Measurements from ENCODE around the gene STMN3.

DNA sequence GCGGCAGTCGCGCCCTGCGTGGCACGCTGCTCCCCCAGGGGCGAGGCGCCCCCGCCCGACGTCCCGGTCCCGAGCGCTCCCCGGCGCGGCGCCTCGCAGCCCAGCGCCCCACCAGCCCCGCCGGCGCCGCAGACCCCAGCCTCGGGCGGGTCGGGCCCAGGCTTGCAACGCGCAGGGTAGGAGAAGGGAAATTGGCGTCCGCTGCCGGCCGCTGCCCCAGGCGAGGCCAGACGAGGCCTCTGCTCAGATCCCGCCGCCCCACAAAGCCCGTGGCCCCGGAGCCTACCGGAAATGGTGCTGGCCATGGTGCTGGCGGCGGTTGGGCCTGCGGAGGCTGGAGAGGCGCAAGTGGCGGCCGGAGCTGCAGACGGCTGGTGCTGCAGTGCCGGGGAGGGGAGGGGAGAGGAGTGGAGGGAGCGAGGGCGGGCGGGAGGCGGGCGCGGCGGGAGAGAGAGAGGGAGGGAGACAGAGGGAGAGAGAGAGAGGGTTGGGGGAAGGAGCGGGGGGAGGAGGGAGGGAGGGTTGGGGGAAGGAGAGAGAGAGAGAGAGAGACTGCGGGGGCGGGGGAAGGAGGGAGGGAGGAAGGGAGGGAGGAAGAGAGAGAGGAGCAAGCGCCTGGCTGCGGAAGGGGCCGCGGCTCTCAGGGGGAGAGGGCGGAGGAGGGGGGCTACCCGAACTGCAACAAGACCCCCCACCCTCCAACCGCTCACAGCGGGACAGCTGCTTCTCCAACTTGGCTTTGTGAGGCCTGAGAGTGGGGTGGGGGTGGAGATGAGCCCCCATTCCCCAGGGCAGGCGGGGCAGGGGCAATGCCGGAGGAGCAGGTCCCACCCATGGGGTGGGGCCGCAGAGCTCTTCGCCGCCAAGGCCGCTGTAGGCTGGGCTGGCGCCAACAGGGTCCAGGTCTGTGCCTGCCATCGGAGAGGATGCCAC, at the start of gene STMN3:
- TF ChIP-seq, protein P1, sequence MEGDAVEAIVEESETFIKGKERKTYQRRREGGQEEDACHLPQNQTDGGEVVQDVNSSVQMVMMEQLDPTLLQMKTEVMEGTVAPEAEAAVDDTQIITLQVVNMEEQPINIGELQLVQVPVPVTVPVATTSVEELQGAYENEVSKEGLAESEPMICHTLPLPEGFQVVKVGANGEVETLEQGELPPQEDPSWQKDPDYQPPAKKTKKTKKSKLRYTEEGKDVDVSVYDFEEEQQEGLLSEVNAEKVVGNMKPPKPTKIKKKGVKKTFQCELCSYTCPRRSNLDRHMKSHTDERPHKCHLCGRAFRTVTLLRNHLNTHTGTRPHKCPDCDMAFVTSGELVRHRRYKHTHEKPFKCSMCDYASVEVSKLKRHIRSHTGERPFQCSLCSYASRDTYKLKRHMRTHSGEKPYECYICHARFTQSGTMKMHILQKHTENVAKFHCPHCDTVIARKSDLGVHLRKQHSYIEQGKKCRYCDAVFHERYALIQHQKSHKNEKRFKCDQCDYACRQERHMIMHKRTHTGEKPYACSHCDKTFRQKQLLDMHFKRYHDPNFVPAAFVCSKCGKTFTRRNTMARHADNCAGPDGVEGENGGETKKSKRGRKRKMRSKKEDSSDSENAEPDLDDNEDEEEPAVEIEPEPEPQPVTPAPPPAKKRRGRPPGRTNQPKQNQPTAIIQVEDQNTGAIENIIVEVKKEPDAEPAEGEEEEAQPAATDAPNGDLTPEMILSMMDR (IDR thresholded peaks at IDR 0.05): no peak
- TF ChIP-seq POLR2A (IDR thresholded peaks at IDR 0.05): peak in 2 of 3 donors; percentile 45 to 48

All from body of pancreas (tissue), 4 donors.